Omental fat pad (tissue), 4 donors: ENCODE data around the gene STUM. TPM values are rescaled to one million over a fixed set of nuclear protein-coding genes. Genes with fewer than 3 reads are reported as not detected.

ENCODE experiments used
- ATAC-seq: fragments of 150-250 bp; one replicate; pipeline ENCODE4 v1.9.1; 2016; ENCODE audit warnings: mild to moderate bottlenecking, moderate library complexity; ENCODE audit not compliant: low FRiP score
- DNase-seq: peaks from one replicate; pipeline ENCODE4 v3.0.0-alpha.2; 2019; ENCODE audit warnings: low spot score
- total RNA-seq, 4 donors: library from RNA; depleted of rRNA; stranded (reverse); fragments of >200 nt; gene quantifications; one replicate each; pipeline ENCODE4 v1.1.0, GENCODE V29; 2016
- TF ChIP-seq, protein P1 (sequence below), 3 donors: fragments of 450-650 bp; IDR thresholded peaks; one replicate each; pipeline ENCODE4 v1.5.1; 2016 to 2017; ENCODE audit warnings: antibody characterized with exemption in 3 of 3, mild to moderate bottlenecking in 3 of 3, moderate library complexity in 2 of 3

Gene STUM
- total RNA-seq, 4 donors from 2014 or later: 1.9 to 2.8 (median 2.2) TPM

DNA sequence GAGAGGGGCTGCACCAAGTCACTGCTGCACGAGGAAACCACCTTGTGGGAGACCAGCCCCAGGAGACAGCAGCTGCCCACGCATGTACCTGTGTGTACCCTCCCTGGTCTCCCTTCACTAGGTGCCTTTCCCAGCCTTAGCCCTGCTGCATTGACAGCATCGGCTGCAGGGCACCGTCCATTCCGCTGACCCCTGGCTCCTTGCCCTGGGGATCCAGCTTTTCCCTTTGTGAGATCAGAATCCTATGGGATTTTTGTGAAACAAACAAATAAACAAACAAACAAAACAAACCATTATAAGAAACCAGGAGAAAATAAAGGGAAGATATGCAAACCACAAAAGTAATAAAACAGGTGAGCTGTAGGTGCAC is 2.1 kb downstream of the STUM start:
- no peak for ATAC-seq
- TF ChIP-seq, protein P1, sequence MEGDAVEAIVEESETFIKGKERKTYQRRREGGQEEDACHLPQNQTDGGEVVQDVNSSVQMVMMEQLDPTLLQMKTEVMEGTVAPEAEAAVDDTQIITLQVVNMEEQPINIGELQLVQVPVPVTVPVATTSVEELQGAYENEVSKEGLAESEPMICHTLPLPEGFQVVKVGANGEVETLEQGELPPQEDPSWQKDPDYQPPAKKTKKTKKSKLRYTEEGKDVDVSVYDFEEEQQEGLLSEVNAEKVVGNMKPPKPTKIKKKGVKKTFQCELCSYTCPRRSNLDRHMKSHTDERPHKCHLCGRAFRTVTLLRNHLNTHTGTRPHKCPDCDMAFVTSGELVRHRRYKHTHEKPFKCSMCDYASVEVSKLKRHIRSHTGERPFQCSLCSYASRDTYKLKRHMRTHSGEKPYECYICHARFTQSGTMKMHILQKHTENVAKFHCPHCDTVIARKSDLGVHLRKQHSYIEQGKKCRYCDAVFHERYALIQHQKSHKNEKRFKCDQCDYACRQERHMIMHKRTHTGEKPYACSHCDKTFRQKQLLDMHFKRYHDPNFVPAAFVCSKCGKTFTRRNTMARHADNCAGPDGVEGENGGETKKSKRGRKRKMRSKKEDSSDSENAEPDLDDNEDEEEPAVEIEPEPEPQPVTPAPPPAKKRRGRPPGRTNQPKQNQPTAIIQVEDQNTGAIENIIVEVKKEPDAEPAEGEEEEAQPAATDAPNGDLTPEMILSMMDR (IDR thresholded peaks at IDR 0.05): no peak
- no peak for DNase-seq

DNA sequence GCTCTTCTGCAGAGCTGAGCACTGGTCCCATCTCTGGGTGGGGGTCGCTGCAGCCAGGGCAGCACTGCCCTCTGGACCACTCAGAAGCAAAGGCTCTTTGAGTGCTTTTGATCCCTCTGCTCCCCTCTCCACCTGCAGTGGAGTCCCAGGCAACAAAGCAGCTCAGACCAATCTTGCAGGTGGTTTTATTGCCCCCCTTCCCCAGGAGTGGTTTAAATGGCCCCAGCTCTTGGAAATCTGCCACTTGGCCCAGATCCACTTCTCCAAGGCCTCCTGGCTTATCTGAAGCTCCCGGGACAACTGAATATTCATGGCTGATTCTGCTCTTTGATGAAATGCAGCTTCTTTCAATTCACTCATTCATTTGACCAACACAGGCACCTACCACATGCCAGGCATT is 2.7 kb downstream of the STUM start:
- no peak for ATAC-seq
- TF ChIP-seq, protein P1 (IDR thresholded peaks at IDR 0.05): no peak
- DNase-seq: no peak

DNA sequence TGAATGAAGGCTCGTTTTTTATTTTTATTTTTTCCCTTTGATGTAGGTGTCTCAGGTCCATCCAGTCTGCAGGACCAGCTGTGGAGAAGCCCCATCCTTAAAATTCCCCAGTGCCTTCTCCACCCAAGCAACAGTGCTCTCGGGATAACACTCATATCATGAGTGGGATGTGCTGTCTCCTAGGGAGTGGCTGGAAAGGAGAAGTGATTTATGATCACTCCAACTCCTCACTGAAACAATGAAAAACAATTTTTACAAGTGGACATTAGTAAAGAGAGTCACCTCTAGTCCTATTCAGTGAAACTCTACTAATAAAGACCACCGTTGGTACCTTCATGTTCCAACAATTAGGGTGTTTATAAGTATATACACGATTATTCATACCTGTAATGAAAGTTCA is 3.5 kb downstream of the STUM start:
- TF ChIP-seq, protein P1 (IDR thresholded peaks at IDR 0.05): no peak
- DNase-seq (no peak), ATAC-seq (no peak)

DNA sequence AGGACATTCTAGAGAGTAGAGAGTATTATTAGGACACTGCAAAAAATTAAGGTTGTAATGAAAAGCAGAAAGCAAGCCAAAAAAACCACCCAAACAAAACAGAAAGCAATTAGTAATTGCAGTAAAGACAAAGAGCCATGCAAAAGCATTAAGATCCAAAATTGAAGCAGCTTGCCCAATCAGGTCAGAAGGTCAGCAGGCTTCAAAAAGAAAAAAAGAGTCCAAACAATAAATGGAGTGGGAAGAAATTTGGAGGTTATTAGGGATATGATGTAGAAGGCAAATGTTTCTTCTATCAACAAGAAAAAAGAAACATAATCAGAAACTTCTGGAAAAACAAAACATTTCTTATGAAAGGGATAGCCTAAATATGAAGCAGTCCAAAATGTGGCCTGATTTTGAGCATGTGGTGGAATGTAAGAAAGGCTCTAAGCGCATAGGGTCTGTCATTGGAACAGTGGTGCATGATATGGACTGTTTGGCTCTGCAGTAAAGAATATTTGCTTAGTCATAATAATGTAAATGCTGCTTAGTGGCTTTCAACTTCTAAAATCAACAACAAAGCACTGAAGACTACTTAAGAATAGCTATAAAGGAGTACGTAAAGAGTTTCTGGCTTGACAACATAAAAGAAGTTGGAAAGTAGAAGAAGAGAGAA is 4.8 kb downstream of the STUM start:
- TF ChIP-seq, protein P1 (IDR thresholded peaks at IDR 0.05): no peak
- DNase-seq (no peak), ATAC-seq (no peak)

DNA sequence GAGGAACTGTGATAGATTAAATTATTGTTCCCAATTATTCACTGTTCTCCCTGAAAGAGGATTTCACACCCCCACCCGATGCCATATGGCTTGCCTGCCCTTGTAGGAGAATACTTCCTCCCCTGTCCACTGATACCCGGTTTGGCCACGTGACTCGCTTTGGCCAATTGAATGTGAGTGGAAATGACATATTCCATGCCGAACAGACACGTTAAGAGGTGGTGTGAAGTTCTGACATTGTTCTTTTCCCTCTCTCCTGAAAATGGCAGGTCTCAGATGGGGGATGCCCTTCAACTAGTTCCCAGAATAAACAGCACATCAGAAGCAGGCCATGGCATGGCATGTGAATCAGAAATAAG is 5.3 kb downstream of the STUM start:
- no peak for DNase-seq
- ATAC-seq: no peak
- TF ChIP-seq, protein P1 (IDR thresholded peaks at IDR 0.05): no peak

DNA sequence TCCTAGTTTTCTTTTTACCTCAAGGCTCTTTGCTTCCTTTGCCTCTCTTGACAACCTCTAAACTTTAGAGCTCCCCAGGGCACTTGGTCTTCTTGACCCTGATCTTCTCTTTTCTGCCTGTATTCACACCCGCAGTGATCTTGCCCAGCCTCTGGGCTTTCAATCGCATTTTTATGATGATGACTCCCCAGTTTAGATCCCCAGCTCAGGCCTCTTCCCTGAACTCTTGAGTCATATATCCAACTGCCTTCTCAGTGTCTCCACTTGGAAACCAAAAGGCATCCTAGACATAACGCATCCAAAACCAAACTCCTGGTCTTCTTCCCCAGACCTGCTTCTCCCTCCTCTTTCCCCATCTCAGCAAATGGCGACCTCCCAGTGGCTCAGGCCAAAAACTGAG is 6.5 kb downstream of the STUM start:
- ATAC-seq (no peak), DNase-seq (no peak)
- TF ChIP-seq, protein P1 (IDR thresholded peaks at IDR 0.05): no peak

DNA sequence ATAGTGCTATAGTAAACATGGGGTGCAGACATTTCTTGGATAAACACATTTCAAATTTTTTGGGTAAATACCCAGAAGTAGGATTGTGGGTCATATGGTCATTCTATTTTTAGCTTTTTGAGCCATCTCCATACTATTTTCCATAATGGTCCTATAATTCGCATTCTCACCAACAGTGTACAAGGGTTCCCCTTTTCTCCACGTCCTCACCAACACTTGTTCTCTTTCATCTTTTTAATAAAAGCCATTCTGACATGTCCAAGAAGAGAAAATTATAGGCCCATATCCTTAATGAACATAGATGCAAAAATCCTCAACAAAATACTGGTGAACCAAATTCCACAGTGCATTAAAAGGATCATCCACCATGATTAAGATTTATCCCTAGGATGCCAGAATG is 8.9 kb downstream of the STUM start:
- DNase-seq: no peak
- TF ChIP-seq, protein P1 (IDR thresholded peaks at IDR 0.05): no peak

More for the DNA sequence above, 8.9 kb downstream of the STUM start:
- no peak for ATAC-seq
